Hindlimb muscle (tissue), 1 donor: ENCODE results near the gene CDC42BPA. TPM values are rescaled to one million over a fixed set of nuclear protein-coding genes. Genes with fewer than 3 reads are reported as not detected.
"Not testable (repeated sequence)": the region's sequence is repeated elsewhere in the genome, so short reads cannot be mapped to it uniquely, and the experiment has no call there.

Experiments
- DNase-seq: peaks from one replicate; pipeline ENCODE4 v3.0.0-alpha.2; 2013
- polyA plus RNA-seq: library from polyadenylated mRNA; unstranded; fragments of 120-200 nt; gene quantifications from one replicate; pipeline ENCODE4 v1.2.1, GENCODE V29; 2013; ENCODE audit not compliant: insufficient read length

The CDC42BPA gene
- polyA plus RNA-seq, 1 donor: 28.8 TPM

GRCh38 chr1:226957714-226958113 is 360.6 kb downstream of the CDC42BPA start:
- no peak for DNase-seq

GRCh38 chr1:226956942-226957713 is 361.2 kb downstream of the CDC42BPA start:
- no peak for DNase-seq

GRCh38 chr1:226955857-226956256 is 362.4 kb downstream of the CDC42BPA start:
- DNase-seq: not testable (repeated sequence)

GRCh38 chr1:226954777-226955176 is 363.5 kb downstream of the CDC42BPA start:
- DNase-seq: no peak

- no peak for DNase-seq
Measured at GRCh38 chr1:226954337-226954736, 364.0 kb downstream of the CDC42BPA start.

GRCh38 chr1:226953175-226953800 is 365.0 kb downstream of the CDC42BPA start:
- DNase-seq: no peak

- no peak for DNase-seq
Measured at GRCh38 chr1:226952118-226952441, 366.2 kb downstream of the CDC42BPA start.

- no peak for DNase-seq
Measured at GRCh38 chr1:226951286-226952117, 366.8 kb downstream of the CDC42BPA start.

- no peak for DNase-seq
Measured at GRCh38 chr1:226950871-226951270, 367.4 kb downstream of the CDC42BPA start.

GRCh38 chr1:226950316-226950715 is 368.0 kb downstream of the CDC42BPA start:
- DNase-seq: no peak

GRCh38 chr1:226949401-226949800 is 368.9 kb downstream of the CDC42BPA start:
- DNase-seq: no peak

GRCh38 chr1:226948996-226949395 is 369.3 kb downstream of the CDC42BPA start:
- DNase-seq: no peak

GRCh38 chr1:226948480-226948879 is 369.8 kb downstream of the CDC42BPA start:
- DNase-seq: no peak

GRCh38 chr1:226948051-226948450 is 370.2 kb downstream of the CDC42BPA start:
- no peak for DNase-seq

GRCh38 chr1:226946841-226947240 is 371.5 kb downstream of the CDC42BPA start:
- no peak for DNase-seq

GRCh38 chr1:226946285-226946684 is 372.0 kb downstream of the CDC42BPA start:
- no peak for DNase-seq

- no peak for DNase-seq
Measured at GRCh38 chr1:226945858-226946245, 372.4 kb downstream of the CDC42BPA start.

- no peak for DNase-seq
Measured at GRCh38 chr1:226945106-226945857, 373.0 kb downstream of the CDC42BPA start.

- DNase-seq: no peak
Measured at GRCh38 chr1:226943927-226944326, 374.4 kb downstream of the CDC42BPA start.

GRCh38 chr1:226943156-226943555 is 375.1 kb downstream of the CDC42BPA start:
- DNase-seq: no peak

- DNase-seq: no peak
Measured at GRCh38 chr1:226942392-226942791, 375.9 kb downstream of the CDC42BPA start.

GRCh38 chr1:226940806-226941067 is 377.6 kb downstream of the CDC42BPA start:
- DNase-seq: no peak
